Nephron progenitor cell (in vitro differentiated cells): ENCODE measurements around the gene SLC35F3.

ENCODE experiments used
- DNase-seq: peaks from one replicate; pipeline ENCODE4 v3.0.0; 2021
- H3K27ac Mint-ChIP-seq: 2 replicates; pipeline ENCODE4 v1.8.0; 2021; ENCODE audit warnings: mild to moderate bottlenecking, moderate library complexity, mixed read lengths
- H3K27me3 Mint-ChIP-seq: 2 replicates; pipeline ENCODE4 v1.8.0; 2021; ENCODE audit warnings: mild to moderate bottlenecking, low read depth, mixed read lengths; ENCODE audit not compliant: poor library complexity
- H3K36me3 Mint-ChIP-seq: 2 replicates; pipeline ENCODE4 v1.8.0; 2021; ENCODE audit warnings: low read depth, mixed read lengths
- H3K4me1 Mint-ChIP-seq: 2 replicates; pipeline ENCODE4 v1.8.0; 2021; ENCODE audit warnings: mixed read lengths
- H3K4me3 Mint-ChIP-seq: 2 replicates; pipeline ENCODE4 v1.8.0; 2021; ENCODE audit warnings: mild to moderate bottlenecking, moderate library complexity, mixed read lengths
- H3K9me3 Mint-ChIP-seq: 2 replicates; pipeline ENCODE4 v1.8.0; 2021; ENCODE audit warnings: mild to moderate bottlenecking, moderate library complexity, mixed read lengths
- CTCF ChIP-seq: fragments of 200-600 bp; sonication (generic); IDR thresholded peaks from 2 replicates; pipeline ENCODE4 v1.5.0; 2021; ENCODE audit warnings: antibody characterized with exemption

SLC35F3 gene

GRCh38 chr1:234218078-234218477 lies 313.6 kb downstream of the SLC35F3 start:
- H3K36me3 Mint-ChIP-seq = no peaks in the 10 kb centered on the region
- H3K4me3 Mint-ChIP-seq = no peak overlapping the region
- peaks cover 4% of the 10 kb centered on the region for H3K4me1 Mint-ChIP-seq
- H3K27me3 Mint-ChIP-seq = peaks cover 45% of the 10 kb centered on the region
- TF ChIP-seq CTCF = no peak
- H3K9me3 Mint-ChIP-seq = no peaks in the 10 kb centered on the region
- H3K27ac Mint-ChIP-seq = no peak overlapping the region
- no peak for DNase-seq

GRCh38 chr1:234219711-234220110 lies 315.2 kb downstream of the SLC35F3 start:
- no peaks in the 10 kb centered on the region for H3K4me1 Mint-ChIP-seq
- no peak for DNase-seq
- H3K36me3 Mint-ChIP-seq = no peaks in the 10 kb centered on the region
- TF ChIP-seq CTCF = no peak
- no peaks in the 10 kb centered on the region for H3K9me3 Mint-ChIP-seq
- H3K27me3 Mint-ChIP-seq = peaks cover 32% of the 10 kb centered on the region
- no peak overlapping the region for H3K4me3 Mint-ChIP-seq
- no peak overlapping the region for H3K27ac Mint-ChIP-seq

- Mint-ChIP-seq H3K4me3 (no peak overlapping the region), H3K9me3 (no peaks in the 10 kb centered on the region), H3K4me1 (no peaks in the 10 kb centered on the region), H3K36me3 (no peaks in the 10 kb centered on the region), H3K27me3 (peaks cover 13% of the 10 kb centered on the region), H3K27ac (no peak overlapping the region)
- no peak for TF ChIP-seq CTCF
- no peak for DNase-seq
Observed at GRCh38 chr1:234221601-234222000, 317.1 kb downstream of the SLC35F3 start.

- H3K27ac Mint-ChIP-seq = no peak overlapping the region
- no peak for TF ChIP-seq CTCF
- peaks cover 3% of the 10 kb centered on the region for H3K27me3 Mint-ChIP-seq
- DNase-seq = no peak
- no peaks in the 10 kb centered on the region for H3K4me1 Mint-ChIP-seq
- no peaks in the 10 kb centered on the region for H3K36me3 Mint-ChIP-seq
- no peak overlapping the region for H3K4me3 Mint-ChIP-seq
- no peaks in the 10 kb centered on the region for H3K9me3 Mint-ChIP-seq
Observed at GRCh38 chr1:234222561-234223280, 318.2 kb downstream of the SLC35F3 start.

GRCh38 chr1:234226113-234226818 lies 321.8 kb downstream of the SLC35F3 start:
- no peak overlapping the region for H3K4me3 Mint-ChIP-seq
- DNase-seq = no peak
- no peak for TF ChIP-seq CTCF
- peaks cover 5% of the 10 kb centered on the region for H3K4me1 Mint-ChIP-seq
- H3K36me3 Mint-ChIP-seq = no peaks in the 10 kb centered on the region
- H3K27ac Mint-ChIP-seq = no peak overlapping the region
- peaks cover 10% of the 10 kb centered on the region for H3K27me3 Mint-ChIP-seq
- no peaks in the 10 kb centered on the region for H3K9me3 Mint-ChIP-seq

- Mint-ChIP-seq H3K27ac (no peak overlapping the region), H3K27me3 (peaks cover 10% of the 10 kb centered on the region), H3K4me3 (no peak overlapping the region)
Observed at GRCh38 chr1:234226819-234227165, 322.3 kb downstream of the SLC35F3 start.

More at GRCh38 chr1:234226819-234227165, 322.3 kb downstream of the SLC35F3 start:
- peaks cover 5% of the 10 kb centered on the region for H3K4me1 Mint-ChIP-seq
- H3K9me3 Mint-ChIP-seq = no peaks in the 10 kb centered on the region
- DNase-seq = no peak
- no peaks in the 10 kb centered on the region for H3K36me3 Mint-ChIP-seq
- TF ChIP-seq CTCF = no peak
